Transverse colon (tissue), 4 donors: Measurements from ENCODE around the gene NIF3L1. TPM values are rescaled to one million over a fixed set of nuclear protein-coding genes. Genes with fewer than 3 reads are reported as not detected.

Experiments used
- DNase-seq: peaks from one replicate; pipeline ENCODE4 v3.0.0-alpha.2; 2019
- H3K27ac ChIP-seq, 4 donors: fragments of 200-600 bp; sonication (generic); 2 replicates each; pipeline ENCODE4 v1.5.1; 2016 to 2018; ENCODE audit warnings: inconsistent platforms in 4 of 4
- H3K27me3 ChIP-seq: fragments of 200-600 bp; sonication (generic); 2 replicates; pipeline ENCODE4 v1.5.1; 2017; ENCODE audit warnings: inconsistent platforms
- H3K36me3 ChIP-seq, 4 donors: fragments of 200-600 bp; sonication (generic); 2 replicates each; pipeline ENCODE4 v1.5.1; 2017 to 2019; ENCODE audit warnings: inconsistent platforms in 4 of 4
- H3K4me1 ChIP-seq, 4 donors: fragments of 200-600 bp; sonication (generic); 2 replicates each; pipeline ENCODE4 v1.5.1; 2017 to 2020; ENCODE audit warnings: inconsistent platforms in 4 of 4
- H3K4me3 ChIP-seq, 4 donors: fragments of 200-600 bp; sonication (generic); 1 replicate in 1 of 4; 2 replicates in 3 of 4; pipeline versions ENCODE4 v1.5.1 to v1.6.1; 2017 to 2019; ENCODE audit warnings: inconsistent platforms in 4 of 4
- H3K9me3 ChIP-seq, 2 donors: fragments of 200-600 bp; sonication (generic); 2 replicates each; pipeline ENCODE4 v1.5.1; 2017 to 2019; ENCODE audit warnings: inconsistent platforms in 2 of 2
- EP300 ChIP-seq: sonication (generic); formaldehyde crosslinking; IDR thresholded peaks from one replicate; pipeline ENCODE4 v1.6.1; 2017; ENCODE audit warnings: antibody characterized with exemption, low read depth
- POLR2A ChIP-seq: fragments of 450-650 bp; IDR thresholded peaks from one replicate; pipeline ENCODE4 v1.6.1; 2016; ENCODE audit warnings: antibody characterized with exemption, mild to moderate bottlenecking, moderate library complexity
- POLR2AphosphoS5 ChIP-seq, 3 donors: sonication (generic); formaldehyde crosslinking; IDR thresholded peaks; one replicate each; pipeline ENCODE4 v1.6.1; 2016; ENCODE audit warnings: antibody characterized with exemption in 3 of 3
- WGBS, 2 donors: methylation state at CpG; one replicate each; pipeline ENCODE4 v1.1.5; 2018; ENCODE audit warnings: low coverage in 1 of 2; 5-methylcytosine and 5-hydroxymethylcytosine counted together
- in situ Hi-C, 4 donors: fragments of 200-750 bp; cut with MboI; loops; one replicate each; pipeline versions ENCODE4 v1.15.0 to v1.15.1; 2017; ENCODE audit warnings: low sequenced_read_pairs in 3 of 4, low pct_ligation_motif_present in 1 of 4, low pct_unique_long_range_greater_than_20kb in 1 of 4
- intact Hi-C: fragments of 100-400 bp; cut with DNase I; formaldehyde crosslinking; loops from one replicate; pipeline ENCODE4 v1.15.1; 2023; ENCODE audit warnings: low total_unique reads
- total RNA-seq, 4 donors: library from RNA; depleted of rRNA; stranded (reverse); fragments of >200 nt; gene quantifications; one replicate each; pipeline ENCODE4 v1.1.0, GENCODE V29; 2016
- TF ChIP-seq, protein P1 (sequence below), 5 experiments: fragments of 200-600 bp in 3 of 5; fragments of 450-650 bp in 2 of 5; sonication (generic) in 3 of 5; IDR thresholded peaks; 1 replicate in 2 of 5; 2 replicates in 3 of 5; pipeline ENCODE4 v1.5.1; 2016 to 2017; ENCODE audit warnings: antibody characterized with exemption in 5 of 5, inconsistent platforms in 3 of 5, mild to moderate bottlenecking in 2 of 5, moderate library complexity in 1 of 5

Gene NIF3L1
- total RNA-seq, 4 donors from 2014 or later: 14.5 to 26.6 (median 21.5) TPM

DNA sequence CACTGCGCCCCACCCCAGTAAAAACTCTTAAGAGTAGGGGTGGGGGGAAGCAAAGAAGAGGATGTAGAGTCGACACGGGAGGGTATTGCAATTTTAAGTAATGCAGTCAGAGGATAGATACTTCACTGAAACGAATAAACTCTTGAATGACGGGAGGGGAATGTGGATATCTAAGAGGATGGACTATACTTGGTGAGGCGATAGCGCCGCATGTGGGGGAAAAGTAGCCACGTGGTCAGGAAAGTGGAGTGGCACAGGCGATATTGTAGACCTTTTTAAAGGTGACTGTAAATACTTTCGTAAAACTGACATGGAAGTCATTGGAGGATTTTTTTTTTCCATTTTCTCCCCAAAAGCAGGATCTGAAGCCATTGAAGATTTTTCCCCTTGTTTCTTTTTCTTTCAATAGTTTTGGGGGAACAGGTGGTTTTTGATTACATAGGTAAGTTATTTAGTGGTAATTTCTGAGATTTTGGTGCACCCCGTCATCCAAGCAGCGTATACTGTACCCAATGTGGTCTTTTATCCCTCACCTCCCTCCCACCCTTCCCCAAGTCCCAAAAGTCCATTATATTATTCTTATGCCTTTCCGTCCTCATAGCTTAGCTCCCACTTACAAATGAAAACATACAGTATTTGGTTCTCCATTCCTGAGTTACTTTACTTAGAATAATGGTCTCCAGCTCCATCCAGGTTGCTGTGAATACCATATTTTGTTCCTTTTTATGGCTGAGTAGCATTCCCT, 38.5 kb upstream of the NIF3L1 start:
- intact Hi-C loops: no loop called here
- H3K36me3 ChIP-seq: peaks cover 0 to 53% (median 26%) of the 10 kb centered on the region in 4 donors
- H3K9me3 ChIP-seq: no peaks in the 10 kb centered on the region
- H3K27me3 ChIP-seq: no peaks in the 10 kb centered on the region
- peaks cover 0 to 6% (median 0%) of the 10 kb centered on the region in 4 donors for H3K4me1 ChIP-seq
- H3K4me3 ChIP-seq: no peak overlapping the region
- 82 to 91% methylated on average over 13 to 14 of the region's 14 CpGs for WGBS, 2 donors
- no peak for DNase-seq
- H3K27ac ChIP-seq: no peak overlapping the region
- TF ChIP-seq, protein P1, sequence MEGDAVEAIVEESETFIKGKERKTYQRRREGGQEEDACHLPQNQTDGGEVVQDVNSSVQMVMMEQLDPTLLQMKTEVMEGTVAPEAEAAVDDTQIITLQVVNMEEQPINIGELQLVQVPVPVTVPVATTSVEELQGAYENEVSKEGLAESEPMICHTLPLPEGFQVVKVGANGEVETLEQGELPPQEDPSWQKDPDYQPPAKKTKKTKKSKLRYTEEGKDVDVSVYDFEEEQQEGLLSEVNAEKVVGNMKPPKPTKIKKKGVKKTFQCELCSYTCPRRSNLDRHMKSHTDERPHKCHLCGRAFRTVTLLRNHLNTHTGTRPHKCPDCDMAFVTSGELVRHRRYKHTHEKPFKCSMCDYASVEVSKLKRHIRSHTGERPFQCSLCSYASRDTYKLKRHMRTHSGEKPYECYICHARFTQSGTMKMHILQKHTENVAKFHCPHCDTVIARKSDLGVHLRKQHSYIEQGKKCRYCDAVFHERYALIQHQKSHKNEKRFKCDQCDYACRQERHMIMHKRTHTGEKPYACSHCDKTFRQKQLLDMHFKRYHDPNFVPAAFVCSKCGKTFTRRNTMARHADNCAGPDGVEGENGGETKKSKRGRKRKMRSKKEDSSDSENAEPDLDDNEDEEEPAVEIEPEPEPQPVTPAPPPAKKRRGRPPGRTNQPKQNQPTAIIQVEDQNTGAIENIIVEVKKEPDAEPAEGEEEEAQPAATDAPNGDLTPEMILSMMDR (IDR thresholded peaks at IDR 0.05): no peak
- TF ChIP-seq POLR2AphosphoS5 (IDR thresholded peaks at IDR 0.05) (no peak), POLR2A (no peak), EP300 (no peak)
- in situ Hi-C loops: loop anchor here in 1 of 4 donors (25.0 kb wide), 1 partner anchor 538 kb away; the partner anchor contains the start of gene SPATS2L

DNA sequence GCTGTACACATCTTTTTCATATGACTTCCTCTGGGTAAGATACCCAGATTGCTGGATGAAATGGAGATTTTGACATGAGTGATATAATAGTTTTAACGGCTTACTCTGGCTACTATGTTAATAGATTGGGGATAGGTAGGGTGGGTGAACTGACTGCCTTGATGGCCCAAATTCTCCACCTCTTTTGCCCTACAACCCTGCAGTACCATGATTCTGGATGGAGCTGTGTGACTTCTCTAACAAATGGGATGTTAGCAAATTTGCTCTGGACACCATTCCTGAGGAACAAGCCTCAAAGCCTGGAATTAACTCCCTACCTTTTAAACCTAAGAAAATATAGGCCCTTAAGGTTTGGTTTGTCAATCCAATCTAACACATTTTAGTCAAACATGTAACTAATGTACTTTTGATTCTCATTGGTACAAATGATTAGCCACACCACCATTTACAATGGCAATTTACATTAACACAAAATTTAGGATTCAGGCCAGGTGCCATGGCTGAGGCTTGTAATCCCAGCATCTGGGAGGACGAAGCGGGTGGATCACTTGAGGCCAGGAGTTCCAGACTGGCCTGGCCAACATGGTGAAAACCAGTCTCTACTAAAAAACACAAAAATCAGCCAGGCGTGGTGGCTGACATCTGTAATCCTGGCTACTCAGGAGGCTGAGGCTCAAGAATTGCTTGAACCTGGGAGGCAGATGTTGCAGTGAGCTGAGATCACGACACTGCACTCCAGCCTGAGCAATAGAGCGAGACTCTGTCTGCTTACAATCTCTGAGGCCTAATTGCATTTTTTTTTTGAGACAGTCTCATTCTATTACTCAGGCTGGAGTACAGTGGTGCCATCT, 37.5 kb upstream of the NIF3L1 start:
- Histone ChIP-seq H3K36me3 (peaks cover 0 to 62% (median 30%) of the 10 kb centered on the region in 4 donors), H3K4me3 (no peak overlapping the region), H3K27me3 (no peaks in the 10 kb centered on the region), H3K27ac (no peak overlapping the region), H3K4me1 (peaks cover 0 to 6% (median 0%) of the 10 kb centered on the region in 4 donors), H3K9me3 (no peaks in the 10 kb centered on the region)
- WGBS, 2 donors: 95 to 100% methylated on average over 2 to 6 of the region's 6 CpGs
- intact Hi-C loops (no loop called here), in situ Hi-C loops (loop anchor here in 1 of 4 donors (25.0 kb wide), 1 partner anchor 539 kb away; the partner anchor contains the start of gene SPATS2L)
- no peak for DNase-seq
- no peak for TF ChIP-seq EP300
- no peak for TF ChIP-seq POLR2A
- TF ChIP-seq, protein P1 (IDR thresholded peaks at IDR 0.05): no peak
- TF ChIP-seq POLR2AphosphoS5 (IDR thresholded peaks at IDR 0.05): no peak

DNA sequence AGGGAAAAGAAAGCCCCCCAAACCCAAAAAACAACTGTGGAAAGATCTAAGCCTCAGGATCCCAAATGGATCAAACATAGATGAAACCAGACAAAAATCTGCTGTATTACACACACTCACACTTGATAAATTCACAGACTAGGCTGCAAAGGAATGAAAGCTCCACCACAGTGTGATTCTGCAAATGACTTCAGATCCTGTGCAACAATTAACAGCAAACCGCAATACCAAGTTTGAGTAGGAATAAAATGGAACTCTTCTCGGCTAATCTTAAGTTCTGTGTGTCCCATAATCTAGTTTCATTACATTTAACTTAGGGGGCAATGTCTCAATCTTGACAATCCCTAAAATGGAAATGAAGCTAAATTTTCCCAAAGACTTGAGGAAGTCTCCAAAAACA, 36.6 kb upstream of the NIF3L1 start:
- Histone ChIP-seq H3K27me3 (no peaks in the 10 kb centered on the region), H3K9me3 (no peaks in the 10 kb centered on the region), H3K36me3 (peaks cover 0 to 72% (median 35%) of the 10 kb centered on the region in 4 donors), H3K27ac (no peak overlapping the region), H3K4me3 (no peak overlapping the region), H3K4me1 (peaks cover 0 to 6% (median 0%) of the 10 kb centered on the region in 4 donors)
- DNase-seq: no peak
- in situ Hi-C loops: loop anchor here in 1 of 4 donors (25.0 kb wide), 1 partner anchor 540 kb away; the partner anchor contains the start of gene SPATS2L
- TF ChIP-seq EP300 (no peak), POLR2AphosphoS5 (IDR thresholded peaks at IDR 0.05) (no peak), POLR2A (no peak)
- TF ChIP-seq, protein P1 (IDR thresholded peaks at IDR 0.05): no peak
- WGBS, 2 donors: 94 to 100% methylated on average over 2 of the region's 2 CpGs
- intact Hi-C loops: no loop called here

DNA sequence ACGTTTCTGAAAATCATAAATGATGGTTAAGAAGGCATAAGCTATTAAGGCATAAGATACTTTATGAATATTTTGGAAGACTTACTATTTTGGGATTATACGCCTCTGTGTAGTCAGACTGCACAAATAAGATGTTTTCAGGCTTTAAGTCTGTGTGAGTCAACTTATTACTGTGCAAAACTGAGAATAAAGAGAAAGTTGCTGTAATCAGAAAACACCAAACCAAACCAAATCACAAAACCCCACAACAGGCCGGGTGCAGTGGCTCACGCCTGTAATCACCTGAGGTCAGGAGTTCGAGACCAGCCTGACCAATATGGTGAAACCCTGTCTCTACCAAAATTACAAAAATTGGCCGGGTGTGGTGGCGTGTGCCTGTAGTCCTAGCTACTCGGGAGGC, 32.4 kb upstream of the NIF3L1 start:
- Histone ChIP-seq H3K27me3 (no peaks in the 10 kb centered on the region), H3K36me3 (peaks cover 0 to 89% (median 41%) of the 10 kb centered on the region in 4 donors), H3K9me3 (no peaks in the 10 kb centered on the region), H3K27ac (no peak overlapping the region), H3K4me3 (no peak overlapping the region), H3K4me1 (peaks cover 8 to 40% (median 25%) of the 10 kb centered on the region in 4 donors)
- WGBS, 2 donors: 75 to 82% methylated on average over 2 to 8 of the region's 8 CpGs
- intact Hi-C loops (no loop called here), in situ Hi-C loops (loop anchor here in 1 of 4 donors (25.0 kb wide), 1 partner anchor 545 kb away; the partner anchor contains the start of gene SPATS2L)
- TF ChIP-seq, protein P1 (IDR thresholded peaks at IDR 0.05): no peak
- no peak for TF ChIP-seq POLR2AphosphoS5 (IDR thresholded peaks at IDR 0.05)
- no peak for TF ChIP-seq POLR2A
- no peak for TF ChIP-seq EP300
- no peak for DNase-seq
